GM12891 (cell line): ENCODE data around the gene AIFM3.

Experiments
- POLR2A ChIP-seq: IDR thresholded peaks from 2 replicates; pipeline ENCODE4 v1.6.1; 2011; ENCODE audit warnings: low read depth, low read length, control low read depth
- POU2F2 ChIP-seq: IDR thresholded peaks from 2 replicates; pipeline ENCODE4 v1.6.1; 2011; ENCODE audit warnings: low read depth, mild to moderate bottlenecking, control low read depth, low read length, moderate library complexity
- TAF1 ChIP-seq: IDR thresholded peaks from 2 replicates; pipeline ENCODE4 v1.6.1; 2011; ENCODE audit warnings: low read depth, low read length, control low read depth

GRCh38 chr22:20987375-20987774 lies 20.3 kb downstream of the AIFM3 start:
- no peak for TF ChIP-seq POLR2A
- no peak for TF ChIP-seq TAF1
- TF ChIP-seq POU2F2: no peak
